TTC549 (cell line): Measurements from ENCODE around the gene EFEMP2.
"Not testable (repeated sequence)": the region's sequence is repeated elsewhere in the genome, so short reads cannot be mapped to it uniquely, and the experiment has no call there.

Experiments used
- FAIRE-seq: peaks from 2 replicates; lab custom pipeline; 2012; peaks lifted over from hg19 to GRCh38; lab: Jason Lieb, UNC

The EFEMP2 gene

DNA sequence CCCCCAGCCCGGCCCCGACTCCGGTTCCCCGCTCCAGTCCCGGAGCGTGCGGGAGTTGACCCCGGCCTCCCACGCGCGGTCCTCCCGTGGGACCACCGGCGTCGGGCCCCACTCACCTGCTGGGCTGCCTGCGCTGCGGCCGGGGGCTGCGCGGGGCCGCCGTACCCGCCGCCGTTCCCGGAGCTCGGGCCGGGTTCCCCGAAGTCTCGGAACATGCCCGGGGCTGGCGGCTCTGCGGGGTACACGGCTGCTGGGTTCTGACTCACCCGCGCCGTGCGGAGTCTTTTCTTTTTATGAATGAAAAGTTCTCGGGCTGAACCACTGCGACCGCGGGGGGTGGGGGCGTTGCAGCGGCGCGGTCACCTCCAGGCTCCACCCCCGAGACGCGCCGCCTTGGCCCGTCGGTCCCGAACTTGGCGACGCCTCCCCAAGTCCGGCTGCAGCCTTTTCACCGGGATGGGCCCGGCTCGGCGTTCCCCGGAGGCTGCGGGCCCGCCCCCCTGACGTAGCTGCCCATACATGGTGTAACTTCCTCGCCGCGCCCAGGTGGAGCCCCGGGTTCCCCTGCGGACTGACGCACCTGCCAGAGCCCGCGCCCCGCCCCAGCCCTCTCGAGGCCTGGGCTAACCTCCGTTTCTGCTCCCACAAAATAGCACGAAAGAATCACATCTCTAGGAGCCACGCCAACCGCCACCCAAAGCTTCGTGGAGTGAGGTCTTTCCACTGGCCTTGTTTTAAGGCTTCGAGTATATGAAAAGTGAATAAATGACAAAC, 27.7 kb upstream of the EFEMP2 start, which contains the start of gene FOSL1:
Gene FOSL1, minus strand, starts transcription at position 264 of the 774 bp plus-strand sequence. Its CDS starts 49 bp downstream, at position 215.
- FAIRE-seq: no peak

DNA sequence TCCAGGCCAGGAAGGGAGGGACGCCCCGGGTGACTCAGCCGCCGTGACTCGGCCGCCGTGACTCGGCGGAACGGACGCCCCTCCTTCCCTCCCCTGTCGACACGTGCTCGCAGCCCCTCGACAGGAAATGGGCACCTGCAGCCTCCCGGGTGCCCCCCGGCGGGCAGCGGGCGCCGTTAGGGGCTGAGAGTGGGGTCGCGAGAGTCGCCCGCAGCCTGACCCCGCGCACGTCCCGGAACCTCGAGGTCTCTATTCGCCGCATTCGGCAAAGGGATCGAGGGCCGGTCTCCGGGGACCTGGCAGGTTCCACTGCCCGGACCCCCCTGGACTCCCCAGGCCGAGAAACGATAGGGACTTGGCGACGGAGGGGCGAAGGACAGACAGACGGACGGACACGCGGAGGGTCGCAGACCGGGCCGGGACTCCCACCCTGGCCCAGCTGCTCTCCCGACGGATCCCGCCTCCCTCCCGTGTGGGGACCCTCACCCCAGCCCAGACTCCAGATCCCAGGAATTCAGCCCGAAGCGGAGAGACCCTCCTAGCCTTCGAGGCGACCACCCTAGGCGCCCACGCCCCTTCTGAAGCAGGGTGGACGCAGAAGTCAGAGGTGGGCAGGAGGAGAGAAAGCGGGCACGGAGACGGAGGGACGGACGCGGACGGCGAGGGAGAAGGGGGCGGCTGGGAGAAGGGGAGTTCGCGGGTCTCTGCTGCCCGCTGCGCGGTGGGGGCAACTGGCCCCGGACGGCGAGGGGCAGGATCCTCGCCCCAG, 26.9 kb upstream of the EFEMP2 start:
- FAIRE-seq: no peak

GRCh38 chr11:65898656-65899355, 26.2 kb upstream of the EFEMP2 start:
- no peak for FAIRE-seq

GRCh38 chr11:65897020-65897471, 24.4 kb upstream of the EFEMP2 start:
- no peak for FAIRE-seq

DNA sequence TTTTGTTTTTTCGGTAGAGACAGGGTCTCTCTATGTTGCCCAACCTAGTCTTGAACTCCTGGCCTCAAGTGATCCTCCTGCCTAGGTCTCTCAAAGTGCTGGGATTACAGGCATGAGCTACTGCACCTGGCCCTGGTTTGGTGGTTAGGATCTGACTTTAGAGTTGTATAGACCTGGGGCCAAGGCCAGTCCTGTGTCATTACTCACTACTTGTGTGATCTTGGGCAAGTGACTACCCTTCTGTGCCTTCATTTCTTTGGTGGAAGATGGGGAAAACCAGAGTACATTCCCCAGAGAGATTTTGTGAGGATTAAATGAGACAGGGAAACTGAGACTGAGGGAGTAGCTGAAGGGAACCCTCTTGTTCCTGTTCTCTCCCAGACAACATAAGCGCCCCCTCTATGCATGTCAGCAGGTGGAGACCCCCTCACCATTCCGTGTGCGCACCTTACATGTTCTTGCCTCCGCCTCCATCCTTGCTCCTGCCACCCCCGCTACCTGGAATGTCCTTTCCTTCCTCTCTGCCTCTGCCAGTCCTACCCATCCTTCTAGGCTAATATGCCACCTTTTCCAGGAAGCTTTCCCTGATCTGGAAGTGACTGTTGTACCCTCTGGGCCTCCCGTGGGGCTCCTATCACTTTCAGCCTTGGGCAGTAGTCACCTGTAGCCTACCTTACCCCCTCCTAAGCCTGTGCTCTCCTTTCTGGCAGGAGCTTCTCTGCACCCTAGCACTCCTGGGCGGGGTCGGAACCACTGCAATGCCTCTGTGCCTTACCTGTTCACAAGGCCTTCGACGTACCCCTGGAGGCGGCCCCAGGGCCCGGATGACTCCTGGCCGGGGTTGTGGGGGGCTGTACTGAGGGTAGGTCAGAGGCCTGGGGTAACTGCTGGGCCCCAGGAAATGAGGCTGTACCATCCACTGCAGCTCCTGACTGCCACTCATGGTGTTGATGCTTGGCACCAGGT, 23.7 kb upstream of the EFEMP2 start:
- FAIRE-seq: no peak

DNA sequence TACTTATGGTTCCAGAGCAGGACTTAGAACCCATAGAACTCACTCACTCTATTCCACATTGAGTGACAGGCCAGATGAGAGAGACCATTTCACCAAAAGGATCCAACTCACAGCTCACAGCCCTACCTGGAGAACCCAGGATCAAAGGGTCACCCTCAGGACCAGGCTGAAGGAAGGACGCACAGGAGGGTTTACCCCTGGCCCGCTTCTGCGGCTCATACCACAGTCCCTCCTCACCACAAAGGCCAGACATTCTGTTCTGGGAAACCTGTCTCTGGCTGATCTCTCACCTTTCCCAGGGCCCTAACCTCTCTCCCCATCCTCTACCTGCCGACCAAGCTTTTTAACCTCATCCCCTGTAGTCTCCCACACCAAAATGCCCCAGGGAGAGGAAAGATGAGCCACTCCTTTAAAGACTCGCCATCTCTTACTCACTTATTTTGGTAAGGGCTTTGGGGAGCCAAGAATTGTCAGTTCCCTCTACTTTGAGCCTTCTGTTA, 22.9 kb upstream of the EFEMP2 start:
- FAIRE-seq: no peak

GRCh38 chr11:65894034-65894591, 21.5 kb upstream of the EFEMP2 start:
- FAIRE-seq: no peak

DNA sequence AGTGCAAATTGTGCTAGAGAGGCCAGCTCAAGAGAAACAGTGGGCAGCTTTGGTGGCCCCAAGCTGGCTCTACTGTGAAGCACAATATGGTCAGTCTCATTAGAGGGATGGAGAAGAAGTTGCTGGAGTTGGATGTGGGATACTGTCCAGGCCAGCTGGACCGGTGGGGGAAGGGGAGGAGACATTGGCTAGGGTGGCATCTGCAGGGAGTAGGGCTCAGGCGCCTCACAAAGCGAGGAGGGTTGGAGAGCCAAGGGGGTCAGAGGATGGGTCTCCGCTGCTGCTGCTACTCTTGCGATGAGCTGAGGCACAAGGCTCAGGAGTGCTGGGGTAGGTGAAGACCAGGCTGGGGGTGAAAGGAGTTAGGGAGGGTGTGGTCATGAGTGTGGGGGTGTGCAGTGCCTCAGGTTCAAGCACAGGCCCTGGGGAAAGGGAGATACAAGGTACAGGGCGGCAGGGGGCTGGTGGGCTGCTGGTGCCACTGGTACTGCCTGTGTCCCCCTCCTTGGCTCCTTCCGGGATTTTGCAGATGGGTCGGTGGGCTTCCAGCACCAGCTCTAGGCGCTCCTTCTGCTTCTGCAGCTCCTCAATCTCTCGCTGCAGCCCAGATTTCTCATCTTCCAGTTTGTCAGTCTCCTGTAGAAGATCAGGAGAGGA, 20.2 kb upstream of the EFEMP2 start:
- FAIRE-seq: no peak

- not testable (repeated sequence) for FAIRE-seq
These were observed 19.5 kb upstream of the EFEMP2 start for GRCh38 chr11:65892137-65892540.

DNA sequence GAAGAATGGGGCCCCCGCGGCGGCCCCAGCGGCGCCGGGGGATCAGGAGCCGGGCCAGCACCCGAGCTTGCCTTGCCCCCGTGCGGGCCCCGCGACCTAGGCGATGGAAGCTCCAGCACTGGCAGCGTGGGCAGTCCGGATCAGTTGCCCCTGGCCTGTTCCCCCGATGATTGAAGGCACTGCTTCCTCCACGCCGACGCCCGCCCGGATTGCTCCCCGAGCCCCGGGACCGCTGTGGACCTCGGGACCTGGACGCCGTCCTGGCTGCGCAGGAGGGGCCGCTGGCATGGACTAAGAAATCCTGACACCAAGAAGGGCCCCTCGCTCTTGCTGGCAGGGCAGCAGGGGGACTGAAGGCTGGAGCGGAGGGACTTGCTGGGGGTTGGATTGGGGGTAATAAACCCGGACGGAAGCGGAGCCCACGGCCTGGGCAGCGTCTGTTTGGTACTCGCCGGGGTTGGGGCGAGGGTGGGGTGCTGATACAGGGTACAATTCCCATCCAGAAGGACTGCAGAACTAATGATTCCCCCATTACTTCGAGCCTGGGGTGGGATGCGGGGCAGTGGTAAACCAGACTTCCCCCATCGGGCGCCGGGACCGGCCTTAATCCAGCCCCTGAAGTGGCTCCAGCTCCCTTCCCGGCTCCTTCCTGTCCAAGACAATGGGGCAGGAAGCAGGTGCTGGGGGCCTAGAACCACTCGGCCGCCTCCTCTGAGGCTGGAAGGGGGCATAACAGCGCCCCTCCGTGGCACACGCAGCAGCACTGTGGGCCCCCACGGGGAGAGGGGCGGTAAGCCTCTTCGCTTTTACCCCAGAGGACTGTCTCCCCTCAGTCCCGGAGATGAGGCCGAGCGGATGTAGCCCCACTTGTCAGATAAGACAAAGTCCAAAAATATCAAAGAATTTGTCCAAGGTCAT, 18.9 kb upstream of the EFEMP2 start:
- no peak for FAIRE-seq

- FAIRE-seq: no peak
These were observed 18.0 kb upstream of the EFEMP2 start, which contains the start of gene CCDC85B for GRCh38 chr11:65890324-65891218. Gene CCDC85B (plus strand): TSS chr11:65890673. CDS start chr11:65890784, 111 bp downstream.

GRCh38 chr11:65888163-65888814, 15.7 kb upstream of the EFEMP2 start, which contains the start of gene FIBP:
Gene FIBP (minus strand): TSS chr11:65888471. CDS start chr11:65888418, 53 bp downstream.
- no peak for FAIRE-seq

DNA sequence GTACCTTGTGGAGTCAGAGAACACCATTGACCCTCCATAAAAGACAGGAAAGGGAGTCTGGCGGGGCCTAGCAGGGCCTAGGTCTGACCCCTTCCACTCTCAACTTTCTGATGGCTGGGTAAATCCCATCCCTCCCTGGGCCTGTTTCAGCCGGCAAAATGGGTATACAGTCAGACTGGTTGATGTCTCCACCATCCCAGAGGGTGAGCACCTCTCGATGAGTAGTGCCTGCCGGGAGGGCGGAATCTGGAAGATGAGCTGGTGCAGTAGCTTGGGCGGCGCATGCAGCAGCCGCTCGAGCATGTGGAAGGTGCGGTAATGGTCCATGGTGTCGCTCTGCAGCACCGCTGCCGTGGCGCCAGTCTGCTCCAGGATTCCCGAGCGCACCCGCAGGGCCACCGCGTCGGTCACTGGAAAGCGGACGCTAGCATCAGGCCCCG, 15.1 kb upstream of the EFEMP2 start:
- FAIRE-seq: no peak

GRCh38 chr11:65886826-65887722, 14.5 kb upstream of the EFEMP2 start:
- FAIRE-seq: no peak

DNA sequence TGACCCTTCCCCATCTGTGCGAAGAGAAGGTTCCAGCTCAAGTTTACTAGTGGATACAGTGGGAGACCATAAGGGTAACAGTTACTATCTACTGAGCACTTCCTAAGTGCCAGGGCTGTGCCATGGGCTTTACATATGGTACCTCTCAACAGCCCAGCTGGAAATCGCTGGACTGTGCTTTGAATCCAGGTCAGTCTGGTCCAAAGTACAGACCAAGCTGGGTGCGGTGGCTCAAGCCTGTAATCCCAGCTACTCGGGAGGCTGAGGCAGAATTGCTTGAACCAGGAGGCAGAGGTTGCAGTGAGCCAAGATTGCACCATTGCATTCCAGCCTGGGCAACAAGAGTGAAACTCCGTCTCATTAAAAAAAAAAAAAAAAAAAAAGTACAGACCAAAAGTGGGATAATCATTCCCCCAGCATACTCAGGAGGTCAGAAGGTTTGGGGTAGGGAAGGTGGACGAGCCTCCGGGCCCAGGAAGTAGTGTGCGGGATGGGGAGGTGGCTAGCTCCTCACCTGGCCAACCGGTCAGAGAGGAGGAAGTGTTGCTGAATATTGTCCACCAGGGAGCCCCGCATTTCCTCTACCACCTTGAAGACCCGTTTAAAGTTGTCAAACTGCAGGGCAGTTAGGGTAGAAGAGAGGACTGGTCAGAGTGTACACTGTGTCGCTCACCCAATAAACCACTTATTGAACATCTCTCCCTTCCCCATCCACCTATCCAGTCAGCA, 13.4 kb upstream of the EFEMP2 start:
- no peak for FAIRE-seq

DNA sequence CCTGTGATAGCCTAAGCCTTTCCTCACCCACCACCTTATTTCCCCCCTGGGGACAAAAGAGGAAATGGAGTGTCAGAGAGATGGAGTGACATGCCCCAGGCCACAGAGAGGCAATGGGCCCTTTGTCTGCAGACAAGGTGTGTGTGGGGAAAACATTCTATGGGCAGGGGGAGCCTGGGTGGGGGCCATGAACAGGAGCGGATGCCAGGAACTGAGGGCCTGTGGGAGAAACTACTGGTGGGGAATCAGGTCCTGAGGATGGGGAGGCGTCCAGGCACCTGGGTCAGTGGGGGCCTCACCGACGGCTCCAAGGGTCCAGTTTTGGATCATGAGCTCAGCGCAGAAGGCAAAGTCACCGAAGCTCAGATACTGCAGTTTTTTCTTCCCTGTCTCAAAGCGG, 12.6 kb upstream of the EFEMP2 start:
- no peak for FAIRE-seq
